Retinal pigment epithelial cell (primary cell): ENCODE results near the gene SLC25A11.

Experiments used
- DNase-seq: peaks from one replicate; pipeline ENCODE4 v3.0.0-alpha.2; 2010; ENCODE audit warnings: low read depth
- H3K4me3 ChIP-seq: 2 replicates; pipeline ENCODE4 v1.5.1; 2011; ENCODE audit warnings: mild to moderate bottlenecking, low read length, control low read depth, moderate library complexity
- TF ChIP-seq, protein P1 (sequence below): conservative IDR thresholded peaks from 2 replicates; pipeline ENCODE4 v1.5.1; 2011; ENCODE audit warnings: low read depth, low read length, control low read depth, inconsistent platforms

Gene SLC25A11

DNA sequence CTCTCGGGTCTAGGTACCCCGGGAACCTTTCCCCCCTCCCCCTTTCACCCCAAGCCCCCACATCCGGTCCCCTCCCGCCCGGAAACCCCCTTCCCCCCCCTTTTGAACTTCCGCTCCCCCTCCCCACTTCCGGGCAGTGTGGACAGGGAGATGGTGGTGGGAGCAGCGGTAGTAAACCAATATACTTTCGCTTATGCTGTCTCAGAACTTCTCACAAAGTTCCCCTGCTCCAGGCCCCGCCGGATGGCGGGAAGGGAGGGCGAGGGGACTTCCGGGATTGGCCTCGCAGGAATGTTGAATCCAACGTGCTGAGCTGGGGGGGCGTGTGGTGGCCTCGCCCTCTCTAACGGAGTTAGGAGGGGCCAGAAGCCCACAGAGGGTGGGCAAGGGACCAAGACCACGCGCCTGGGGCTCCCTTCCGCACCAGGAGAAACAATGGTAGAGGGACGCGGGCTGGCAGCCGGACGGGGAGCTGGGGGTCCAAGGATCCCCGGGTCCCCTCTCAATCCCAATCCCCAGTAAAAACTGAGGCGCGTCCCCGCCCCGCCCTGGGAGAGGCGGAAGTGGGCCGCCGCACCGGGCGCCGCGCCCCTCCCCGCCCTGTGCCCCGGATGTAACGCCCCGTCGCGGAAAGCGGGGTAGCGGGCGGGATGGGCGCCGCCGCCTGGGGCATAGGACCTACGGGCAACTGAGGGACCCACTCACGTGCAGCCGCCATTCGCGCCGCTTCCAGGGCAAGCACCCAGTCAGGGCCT is 7.7 kb upstream of the SLC25A11 start:
- TF ChIP-seq, protein P1, sequence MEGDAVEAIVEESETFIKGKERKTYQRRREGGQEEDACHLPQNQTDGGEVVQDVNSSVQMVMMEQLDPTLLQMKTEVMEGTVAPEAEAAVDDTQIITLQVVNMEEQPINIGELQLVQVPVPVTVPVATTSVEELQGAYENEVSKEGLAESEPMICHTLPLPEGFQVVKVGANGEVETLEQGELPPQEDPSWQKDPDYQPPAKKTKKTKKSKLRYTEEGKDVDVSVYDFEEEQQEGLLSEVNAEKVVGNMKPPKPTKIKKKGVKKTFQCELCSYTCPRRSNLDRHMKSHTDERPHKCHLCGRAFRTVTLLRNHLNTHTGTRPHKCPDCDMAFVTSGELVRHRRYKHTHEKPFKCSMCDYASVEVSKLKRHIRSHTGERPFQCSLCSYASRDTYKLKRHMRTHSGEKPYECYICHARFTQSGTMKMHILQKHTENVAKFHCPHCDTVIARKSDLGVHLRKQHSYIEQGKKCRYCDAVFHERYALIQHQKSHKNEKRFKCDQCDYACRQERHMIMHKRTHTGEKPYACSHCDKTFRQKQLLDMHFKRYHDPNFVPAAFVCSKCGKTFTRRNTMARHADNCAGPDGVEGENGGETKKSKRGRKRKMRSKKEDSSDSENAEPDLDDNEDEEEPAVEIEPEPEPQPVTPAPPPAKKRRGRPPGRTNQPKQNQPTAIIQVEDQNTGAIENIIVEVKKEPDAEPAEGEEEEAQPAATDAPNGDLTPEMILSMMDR = no peak
- no peak for DNase-seq

DNA sequence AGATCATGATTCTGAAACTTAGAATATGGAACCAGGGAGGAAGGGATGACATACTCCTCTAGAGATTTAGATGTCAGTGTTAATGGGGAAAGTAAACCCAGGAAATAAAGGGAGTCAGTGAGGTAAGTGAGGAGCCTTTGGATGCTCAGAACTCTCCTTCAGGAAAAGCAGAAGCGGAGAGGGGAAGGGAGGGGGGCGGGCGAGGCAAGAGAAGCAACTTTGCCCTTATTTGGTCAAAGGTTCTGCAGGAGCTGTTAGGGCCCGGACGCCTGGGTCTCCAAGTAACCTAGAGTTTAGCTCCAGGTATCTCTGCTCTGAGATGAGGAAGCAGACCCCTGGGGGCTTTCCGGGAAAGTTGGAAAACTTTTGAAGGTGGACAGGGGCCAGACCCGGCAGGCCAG is 7.2 kb upstream of the SLC25A11 start:
- no peak for DNase-seq
- peak overlapping the region; percentile 93 for H3K4me3 ChIP-seq
- TF ChIP-seq, protein P1 = no peak

More for the DNA sequence above, 7.7 kb upstream of the SLC25A11 start:
- H3K4me3 ChIP-seq = peak overlapping the region; percentile 93

DNA sequence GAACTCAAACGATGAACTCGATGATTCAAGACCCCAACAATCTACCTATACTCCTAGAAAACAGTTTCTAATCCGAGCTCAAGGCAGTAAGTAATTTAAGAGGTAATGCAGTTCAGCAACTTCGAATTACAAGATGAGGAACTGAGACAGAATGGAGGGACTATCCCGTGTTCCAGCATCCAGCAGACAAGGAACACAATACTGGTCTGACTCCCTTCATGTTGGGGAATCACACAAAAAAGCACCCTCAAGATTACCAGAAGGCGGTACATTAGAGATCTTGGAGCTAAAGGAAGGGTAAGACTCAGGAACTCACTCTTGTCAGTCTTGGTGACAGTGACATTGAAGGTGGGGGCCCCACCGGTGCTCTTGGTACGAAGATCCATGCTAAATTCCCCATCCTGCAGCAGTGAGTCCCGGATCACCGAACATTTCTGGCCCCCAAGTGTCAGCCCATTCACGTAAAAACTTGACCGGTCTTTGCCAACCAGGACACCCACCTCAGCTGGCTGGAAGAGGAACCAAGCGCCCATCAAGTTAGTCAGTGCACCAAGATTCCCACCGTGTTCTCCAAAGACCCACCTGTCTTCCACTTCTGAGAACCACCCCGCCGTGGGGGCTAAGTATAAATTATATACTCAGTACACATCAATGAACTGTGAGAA is 6.6 kb upstream of the SLC25A11 start:
- TF ChIP-seq, protein P1 = no peak
- peak overlapping the region; percentile 93 for H3K4me3 ChIP-seq
- DNase-seq = no peak

DNA sequence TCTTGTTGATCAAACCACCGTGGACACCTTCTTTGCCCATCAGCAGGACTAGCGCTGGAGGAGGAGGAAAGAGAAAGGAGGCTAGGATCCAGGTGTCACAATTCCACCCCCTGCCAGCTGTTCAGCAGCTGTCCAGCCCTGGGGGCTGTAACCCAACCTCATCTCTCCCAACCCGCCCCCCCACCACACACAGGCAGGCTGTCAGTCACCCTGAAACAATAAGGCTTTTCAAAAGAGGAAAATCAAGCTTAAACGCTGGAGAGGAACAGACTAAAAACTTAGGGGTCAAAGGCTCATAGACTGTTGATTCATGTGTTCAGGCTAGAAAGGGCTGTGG is 6.1 kb upstream of the SLC25A11 start:
- no peak for DNase-seq
- peak overlapping the region; percentile 93 for H3K4me3 ChIP-seq
- TF ChIP-seq, protein P1 = no peak

DNA sequence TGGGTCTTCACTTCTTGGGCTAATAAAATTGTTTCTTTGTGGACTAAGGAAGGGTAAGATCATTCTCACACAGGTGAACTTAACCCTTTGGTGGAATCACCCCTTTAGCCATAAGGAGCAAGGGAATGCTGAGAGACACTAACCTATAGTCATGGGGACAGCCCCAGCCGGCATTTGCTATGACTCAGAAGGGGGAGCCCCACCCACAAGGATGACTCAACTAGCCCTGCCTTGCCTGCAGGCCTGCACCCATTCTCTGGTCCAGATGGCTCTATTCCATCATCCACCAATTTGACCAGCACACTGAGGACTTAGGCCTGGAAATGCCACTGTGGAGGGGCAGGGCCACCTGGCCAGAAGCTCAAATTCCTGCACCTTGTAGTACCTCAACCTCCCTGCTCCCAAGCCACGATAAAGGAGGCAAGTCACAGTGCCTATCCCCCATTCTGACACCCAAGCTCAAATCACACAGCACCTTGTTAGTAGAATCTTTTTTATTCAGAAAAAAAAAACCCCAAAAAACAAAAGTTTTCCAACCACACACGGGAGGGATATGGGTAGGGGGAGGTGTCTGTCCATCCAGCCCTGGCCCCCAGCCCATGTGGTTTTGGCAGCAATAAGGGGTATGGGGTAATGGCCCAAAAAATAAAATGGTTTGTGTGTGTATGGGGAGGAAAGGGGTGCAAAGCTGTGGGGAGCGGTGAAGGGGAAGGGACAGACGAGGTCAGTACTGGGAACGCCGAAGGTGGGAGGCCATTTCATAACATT is 5.5 kb upstream of the SLC25A11 start:
- no peak for DNase-seq

DNA sequence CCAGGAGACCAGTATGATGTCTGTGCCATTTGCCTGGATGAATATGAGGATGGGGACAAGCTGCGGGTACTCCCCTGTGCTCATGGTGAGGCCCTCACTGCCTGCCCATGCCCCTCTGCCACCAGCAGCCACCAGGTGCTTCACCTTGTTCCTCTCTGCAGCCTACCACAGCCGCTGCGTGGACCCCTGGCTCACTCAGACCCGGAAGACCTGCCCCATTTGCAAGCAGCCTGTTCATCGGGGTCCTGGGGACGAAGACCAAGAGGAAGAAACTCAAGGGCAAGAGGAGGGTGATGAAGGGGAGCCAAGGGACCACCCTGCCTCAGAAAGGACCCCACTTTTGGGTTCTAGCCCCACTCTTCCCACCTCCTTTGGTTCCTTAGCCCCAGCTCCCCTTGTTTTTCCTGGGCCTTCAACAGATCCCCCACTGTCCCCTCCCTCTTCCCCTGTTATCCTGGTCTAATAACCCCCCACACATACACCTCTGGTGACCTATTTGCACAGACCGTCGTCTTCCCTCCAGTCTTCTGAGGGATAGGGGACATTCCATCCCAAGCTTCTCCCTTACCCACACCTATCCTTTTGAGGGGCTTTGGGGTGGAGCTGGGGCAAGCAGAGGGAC is 4.8 kb upstream of the SLC25A11 start:
- no peak overlapping the region for H3K4me3 ChIP-seq
- no peak for DNase-seq
- TF ChIP-seq, protein P1 = no peak

More for the DNA sequence above, 5.5 kb upstream of the SLC25A11 start:
- TF ChIP-seq, protein P1 = no peak
- peak overlapping the region; percentile 29 for H3K4me3 ChIP-seq
